IMR-90 (cell line): ENCODE measurements around the gene NDUFAF7. TPM values are rescaled to one million over a fixed set of nuclear protein-coding genes. Genes with fewer than 3 reads are reported as not detected.

Experiments
- ATAC-seq: fragments of 200-7000 bp; cut with Tn5 transposase; 2 replicates; pipeline ENCODE4 v1.9.1; 2020; ENCODE audit warnings: low read depth, mild to moderate bottlenecking, moderate library complexity
- BruUV-seq: library from RNA; stranded (reverse); fragments of 400-500 nt; replicated peaks from 2 replicates; lab custom pipeline; 2021; lab: Mats Ljungman, UMichigan
- CTCF ChIA-PET: fragments of 300-600 bp; formaldehyde crosslinking; extraction: SDS; loops from one replicate; lab custom pipeline; 2021; ENCODE audit warnings: antibody characterized with exemption; lab: Yijun Ruan, JAX
- POLR2A ChIA-PET: fragments of 300-600 bp; sonication (Branson Sonifier 250); formaldehyde crosslinking; loops from one replicate; lab custom pipeline; 2022; ENCODE audit warnings: antibody characterized with exemption; ENCODE audit not compliant: unreplicated experiment; lab: Charles Lee
- DNase-seq: peaks from one replicate; pipeline ENCODE4 v3.0.0; 2013
- H2AFZ ChIP-seq: replicated peaks from 2 replicates; pipeline ENCODE3; 2013; ENCODE audit warnings: low read length, mild to moderate bottlenecking; ENCODE audit not compliant: poor library complexity
- H2AK5ac ChIP-seq: 2 replicates; pipeline ENCODE4 v1.6.1; 2013; ENCODE audit warnings: low read depth, low read length, inconsistent platforms
- H2AK9ac ChIP-seq: replicated peaks from 2 replicates; pipeline ENCODE3; 2013; ENCODE audit warnings: mild to moderate bottlenecking, low read depth, low read length, moderate library complexity; ENCODE audit not compliant: poor library complexity
- H2BK120ac ChIP-seq: 2 replicates; pipeline ENCODE4 v1.6.1; 2013; ENCODE audit warnings: low read depth, low read length, inconsistent platforms
- H2BK15ac ChIP-seq: 3 replicates; pipeline ENCODE4 v1.6.1; 2013; ENCODE audit warnings: low read depth, low read length, inconsistent platforms
- H2BK20ac ChIP-seq: 2 replicates; pipeline ENCODE4 v1.6.1; 2013; ENCODE audit warnings: low read depth, mild to moderate bottlenecking, inconsistent platforms, low read length, moderate library complexity
- H2BK5ac ChIP-seq: 2 replicates; pipeline ENCODE4 v1.6.1; 2013; ENCODE audit warnings: mild to moderate bottlenecking, low read depth, low read length, inconsistent platforms; ENCODE audit not compliant: poor library complexity, severe bottlenecking
- H3K14ac ChIP-seq: replicated peaks from 2 replicates; pipeline ENCODE4 v1.6.1; 2013; ENCODE audit warnings: low read depth, low read length, inconsistent platforms
- H3K18ac ChIP-seq: 2 replicates; pipeline ENCODE4 v1.6.1; 2013; ENCODE audit warnings: low read depth, low read length, control low read depth
- H3K23ac ChIP-seq: 2 replicates; pipeline ENCODE4 v1.6.1; 2013; ENCODE audit warnings: low read depth, low read length, inconsistent platforms
- H3K27ac ChIP-seq: 2 replicates; pipeline ENCODE4 v1.5.1; 2013; ENCODE audit warnings: mild to moderate bottlenecking, control low read depth, low read length; ENCODE audit not compliant: insufficient read depth
- H3K27me3 ChIP-seq: 2 replicates; pipeline ENCODE4 v1.6.1; 2013; ENCODE audit warnings: low read length; ENCODE audit not compliant: control insufficient read depth, insufficient read depth
- H3K36me3 ChIP-seq: 2 replicates; pipeline ENCODE4 v1.6.1; 2013; ENCODE audit warnings: low read length, mixed read lengths; ENCODE audit not compliant: control insufficient read depth, insufficient read depth
- H3K4ac ChIP-seq: 2 replicates; pipeline ENCODE4 v1.6.1; 2013; ENCODE audit warnings: low read depth, low read length, inconsistent platforms
- H3K4me1 ChIP-seq: 2 replicates; pipeline ENCODE4 v1.6.1; 2013; ENCODE audit warnings: low read length, mixed read lengths; ENCODE audit not compliant: control insufficient read depth, insufficient read depth
- H3K4me2 ChIP-seq: 2 replicates; pipeline ENCODE4 v1.6.1; 2013; ENCODE audit warnings: low read depth, mild to moderate bottlenecking, control low read depth, low read length, moderate library complexity
- H3K4me3 ChIP-seq: 2 replicates; pipeline ENCODE4 v1.5.1; 2013; ENCODE audit warnings: low read depth, mild to moderate bottlenecking, control low read depth, low read length, moderate library complexity; ENCODE audit not compliant: insufficient read depth
- H3K56ac ChIP-seq: 2 replicates; pipeline ENCODE4 v1.6.1; 2013; ENCODE audit warnings: low read length, inconsistent platforms; ENCODE audit not compliant: insufficient read depth; ENCODE audit errors: extremely low read depth
- H3K79me1 ChIP-seq, 2 experiments: 2 replicates each; pipeline ENCODE4 v1.6.1; 2013; ENCODE audit warnings: low read length in 2 of 2, inconsistent platforms in 1 of 2, low read depth in 1 of 2
- H3K9ac ChIP-seq: 2 replicates; pipeline ENCODE4 v1.6.1; 2013; ENCODE audit warnings: low read depth, low read length, control low read depth
- H3K9me1 ChIP-seq: 2 replicates; pipeline ENCODE4 v1.6.1; 2013; ENCODE audit warnings: low read length, inconsistent platforms; ENCODE audit not compliant: insufficient read depth
- H3K9me3 ChIP-seq: 2 replicates; pipeline ENCODE4 v1.6.1; 2013; ENCODE audit warnings: low read length; ENCODE audit not compliant: control insufficient read depth, insufficient read depth
- H4K20me1 ChIP-seq: 2 replicates; pipeline ENCODE4 v1.6.1; 2013; ENCODE audit warnings: low read length, inconsistent platforms; ENCODE audit not compliant: insufficient read depth
- H4K5ac ChIP-seq: 2 replicates; pipeline ENCODE4 v1.6.1; 2013; ENCODE audit warnings: mild to moderate bottlenecking, low read depth, low read length, control low read depth
- H4K8ac ChIP-seq, 2 experiments: 2 replicates each; pipeline ENCODE4 v1.6.1; 2013; ENCODE audit warnings: low read depth in 2 of 2, low read length in 2 of 2, control low read depth in 1 of 2, inconsistent platforms in 1 of 2
- H4K91ac ChIP-seq: 2 replicates; pipeline ENCODE4 v1.6.1; 2013; ENCODE audit warnings: low read depth, low read length, inconsistent platforms; ENCODE audit not compliant: insufficient read depth
- BHLHE40 ChIP-seq: fragments of 150-350 bp; IDR thresholded peaks from 2 replicates; pipeline ENCODE4 v1.6.1; 2016; ENCODE audit warnings: mild to moderate bottlenecking, low read depth, low read length
- CEBPB ChIP-seq: IDR thresholded peaks from 2 replicates; pipeline ENCODE4 v1.6.1; 2012; ENCODE audit warnings: low read depth, low read length, improper control_type of control experiment
- CHD1 ChIP-seq: IDR thresholded peaks from 2 replicates; pipeline ENCODE4 v1.6.1; 2012; ENCODE audit warnings: low read depth, low read length, improper control_type of control experiment
- ELK1 ChIP-seq: fragments of 150-350 bp; IDR thresholded peaks from 2 replicates; pipeline ENCODE4 v1.6.1; 2016; ENCODE audit warnings: low read depth, mild to moderate bottlenecking, low read length, moderate library complexity, borderline replicate concordance
- FOS ChIP-seq: fragments of 150-350 bp; IDR thresholded peaks from 2 replicates; pipeline ENCODE4 v1.6.1; 2016; ENCODE audit warnings: low read depth, low read length
- MAFK ChIP-seq: IDR thresholded peaks from 2 replicates; pipeline ENCODE4 v1.6.1; 2012; ENCODE audit warnings: low read depth, low read length, improper control_type of control experiment
- MAZ ChIP-seq: IDR thresholded peaks from 2 replicates; pipeline ENCODE4 v1.6.1; 2012; ENCODE audit warnings: low read depth, mild to moderate bottlenecking, low read length, improper control_type of control experiment, moderate library complexity, borderline replicate concordance
- MXI1 ChIP-seq: IDR thresholded peaks from 2 replicates; pipeline ENCODE4 v1.6.1; 2012; ENCODE audit warnings: low read depth, mild to moderate bottlenecking, low read length, moderate library complexity, borderline replicate concordance
- NFE2L2 ChIP-seq: fragments of 150-350 bp; IDR thresholded peaks from 2 replicates; pipeline ENCODE4 v1.6.1; 2016; ENCODE audit warnings: low read depth, mild to moderate bottlenecking, low read length
- POLR2A ChIP-seq: IDR thresholded peaks from 2 replicates; pipeline ENCODE4 v1.6.1; 2012; ENCODE audit warnings: mild to moderate bottlenecking, low read depth, low read length
- RCOR1 ChIP-seq: IDR thresholded peaks from 2 replicates; pipeline ENCODE4 v1.6.1; 2012; ENCODE audit warnings: mild to moderate bottlenecking, low read length, improper control_type of control experiment; ENCODE audit not compliant: insufficient replicate concordance
- RFX5 ChIP-seq: IDR thresholded peaks from 2 replicates; pipeline ENCODE4 v1.8.0; 2012; ENCODE audit warnings: low read depth, mild to moderate bottlenecking, low read length, moderate library complexity
- SMC3 ChIP-seq: fragments of 150-350 bp; IDR thresholded peaks from 2 replicates; pipeline ENCODE4 v1.6.1; 2016; ENCODE audit warnings: low read depth, mild to moderate bottlenecking, antibody characterized with exemption, low read length, moderate library complexity
- dilution Hi-C: fragments of 300-500 bp; cut with HindIII; formaldehyde crosslinking; loops from one replicate; pipeline ENCODE4 v1.14.3; 2018; ENCODE audit warnings: low sequenced_read_pairs; ENCODE audit not compliant: unreplicated experiment
- in situ Hi-C: fragments of 300-500 bp; cut with MboI; formaldehyde crosslinking; loops from 3 replicates; pipeline ENCODE4 v1.14.3; 2019; ENCODE audit warnings: low sequenced_read_pairs, inconsistent platforms, mixed read lengths
- intact Hi-C: fragments of 100-400 bp; cut with micrococcal nuclease; formaldehyde crosslinking; loops from 2 replicates; pipeline ENCODE4 v1.10.0; 2022
- polyA plus RNA-seq, 3 experiments: library from polyadenylated mRNA; depleted of rRNA; stranded (reverse); fragments of >200 nt; gene quantifications; 2 replicates each; pipeline ENCODE4 v1.2.3, GENCODE V29; 2012; ENCODE audit warnings: low replicate concordance in 1 of 3
- total RNA-seq: library from RNA; depleted of rRNA; stranded (reverse); fragments of >200 nt; gene quantifications from 2 replicates; pipeline ENCODE4 v1.2.3, GENCODE V29; 2012
- TF ChIP-seq, protein P1 (sequence below): conservative IDR thresholded peaks from 2 replicates; pipeline ENCODE4 v1.5.1; 2012; ENCODE audit warnings: mild to moderate bottlenecking, low read depth, low read length, improper control_type of control experiment

The NDUFAF7 gene
- total and polyA plus RNA-seq, 2 of the 4 experiments (the other 2 are of a cell fraction), result 9.9 to 17.4 TPM

DNA sequence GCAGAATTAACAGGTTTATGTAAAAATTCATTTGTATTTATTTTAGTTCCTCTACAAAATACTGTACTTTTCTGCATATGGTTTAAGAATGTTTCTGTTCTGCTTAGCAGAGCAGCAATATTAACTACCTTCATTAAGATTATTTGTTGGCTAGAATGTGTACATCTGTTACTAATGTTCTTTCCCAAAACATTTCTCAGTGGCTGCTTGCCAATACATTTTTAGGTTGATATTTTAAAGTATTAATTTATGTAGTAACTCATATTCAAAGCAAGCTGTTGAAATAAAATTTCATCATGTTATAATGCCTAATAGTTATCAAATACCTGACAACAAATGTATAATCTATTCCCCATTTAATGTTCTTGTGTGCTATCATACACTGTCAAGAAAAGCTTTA is 52.9 kb downstream of the NDUFAF7 start:
- ChIA-PET POLR2A (no interaction called here), CTCF (no interaction called here)
- in situ Hi-C loops, result no loop called here
- H4K8ac ChIP-seq, result no peak overlapping the region
- DNase-seq (peak; percentile 13), ATAC-seq (no peak)
- H2BK5ac ChIP-seq, result peak overlapping the region; percentile 26
- H3K4me3 ChIP-seq, result no peak overlapping the region
- H2BK20ac ChIP-seq, result no peak overlapping the region
- BruUV-seq, result no TSS peak
- H4K91ac ChIP-seq, result no peak overlapping the region
- H3K18ac ChIP-seq, result no peak overlapping the region
- no peaks in the 10 kb centered on the region for H3K9me1 ChIP-seq
- H2BK15ac ChIP-seq, result no peak overlapping the region
- no peak overlapping the region for H2AFZ ChIP-seq
- no peaks in the 10 kb centered on the region for H4K20me1 ChIP-seq
- dilution Hi-C loops, result no loop called here
- H2AK5ac ChIP-seq, result no peak overlapping the region
- H3K27me3 ChIP-seq, result no peaks in the 10 kb centered on the region
- no peak overlapping the region for H3K56ac ChIP-seq
- no peak overlapping the region for H3K27ac ChIP-seq
- H3K9ac ChIP-seq, result no peak overlapping the region
- H4K5ac ChIP-seq, result no peak overlapping the region
- peaks cover 8 to 13% of the 10 kb centered on the region in 2 experiments; a peak in 2 of 4 replicates for H3K79me1 ChIP-seq
- H3K36me3 ChIP-seq, result peaks cover 10% of the 10 kb centered on the region
- no peak overlapping the region for H3K4me2 ChIP-seq
- no peak overlapping the region for H3K14ac ChIP-seq
- no peak overlapping the region for H3K4ac ChIP-seq
- no peak overlapping the region for H2BK120ac ChIP-seq
- intact Hi-C loops, result no loop called here
- no peak overlapping the region for H3K23ac ChIP-seq
- TF ChIP-seq MAFK, result no peak
- TF ChIP-seq ELK1, result no peak
- TF ChIP-seq CHD1, result no peak
- TF ChIP-seq MAZ, result no peak
- no peak for TF ChIP-seq MXI1
- TF ChIP-seq SMC3, result no peak
- no peak for TF ChIP-seq RCOR1
- TF ChIP-seq NFE2L2, result no peak
- TF ChIP-seq FOS, result no peak
- TF ChIP-seq, protein P1, sequence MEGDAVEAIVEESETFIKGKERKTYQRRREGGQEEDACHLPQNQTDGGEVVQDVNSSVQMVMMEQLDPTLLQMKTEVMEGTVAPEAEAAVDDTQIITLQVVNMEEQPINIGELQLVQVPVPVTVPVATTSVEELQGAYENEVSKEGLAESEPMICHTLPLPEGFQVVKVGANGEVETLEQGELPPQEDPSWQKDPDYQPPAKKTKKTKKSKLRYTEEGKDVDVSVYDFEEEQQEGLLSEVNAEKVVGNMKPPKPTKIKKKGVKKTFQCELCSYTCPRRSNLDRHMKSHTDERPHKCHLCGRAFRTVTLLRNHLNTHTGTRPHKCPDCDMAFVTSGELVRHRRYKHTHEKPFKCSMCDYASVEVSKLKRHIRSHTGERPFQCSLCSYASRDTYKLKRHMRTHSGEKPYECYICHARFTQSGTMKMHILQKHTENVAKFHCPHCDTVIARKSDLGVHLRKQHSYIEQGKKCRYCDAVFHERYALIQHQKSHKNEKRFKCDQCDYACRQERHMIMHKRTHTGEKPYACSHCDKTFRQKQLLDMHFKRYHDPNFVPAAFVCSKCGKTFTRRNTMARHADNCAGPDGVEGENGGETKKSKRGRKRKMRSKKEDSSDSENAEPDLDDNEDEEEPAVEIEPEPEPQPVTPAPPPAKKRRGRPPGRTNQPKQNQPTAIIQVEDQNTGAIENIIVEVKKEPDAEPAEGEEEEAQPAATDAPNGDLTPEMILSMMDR, result no peak
- TF ChIP-seq CEBPB, result no peak
- TF ChIP-seq POLR2A, result no peak
- TF ChIP-seq BHLHE40, result no peak
- no peak for TF ChIP-seq RFX5
- no peaks in the 10 kb centered on the region for H3K9me3 ChIP-seq
- H3K4me1 ChIP-seq, result peaks cover 6% of the 10 kb centered on the region
- H2AK9ac ChIP-seq, result no peak overlapping the region
